K562 (cell line): ENCODE results near the gene PRRC2B. TPM values are rescaled to one million over a fixed set of nuclear protein-coding genes. Genes with fewer than 3 reads are reported as not detected.

ENCODE experiments used
- BRF2 ChIP-seq: IDR thresholded peaks from 3 replicates; pipeline ENCODE4 v1.6.1; 2011; ENCODE audit warnings: borderline replicate concordance, mild to moderate bottlenecking; ENCODE audit not compliant: insufficient read length, insufficient read depth
- CHD2 ChIP-seq: IDR thresholded peaks from 2 replicates; pipeline ENCODE4 v1.6.1; 2011; ENCODE audit warnings: low read depth, low read length
- CTCF ChIP-seq, 3 experiments: IDR thresholded peaks in 2 of 3; conservative IDR thresholded peaks in 1 of 3; 2 replicates each; pipeline ENCODE4 v1.5.1; 2011 to 2012; ENCODE audit warnings: low read length in 3 of 3, mild to moderate bottlenecking in 3 of 3, control low read depth in 2 of 3, improper control_type of control experiment in 1 of 3, inconsistent platforms in 1 of 3, low read depth in 1 of 3, mixed read lengths in 1 of 3, moderate library complexity in 1 of 3; ENCODE audit not compliant: insufficient read depth in 2 of 3
- E2F6 ChIP-seq, 2 experiments: IDR thresholded peaks; 2 replicates each; pipeline ENCODE4 v1.6.1; 2011; ENCODE audit warnings: borderline replicate concordance in 1 of 2, control low read depth in 1 of 2, low read depth in 1 of 2, low read length in 1 of 2, mild to moderate bottlenecking in 1 of 2, mixed read lengths in 1 of 2, moderate library complexity in 1 of 2; ENCODE audit not compliant: insufficient read depth in 1 of 2, insufficient read length in 1 of 2, poor library complexity in 1 of 2, severe bottlenecking in 1 of 2; ENCODE audit errors: extremely low read depth in 1 of 2
- GATA2 ChIP-seq: sonication (generic); formaldehyde crosslinking; IDR thresholded peaks from 2 replicates; pipeline ENCODE4 v1.4.0; 2020; ENCODE audit warnings: mild to moderate bottlenecking, missing genetic modification reagents
- IRF2 ChIP-seq: sonication (generic); formaldehyde crosslinking; IDR thresholded peaks from 2 replicates; pipeline ENCODE4 v1.8.1; 2022; ENCODE audit warnings: mild to moderate bottlenecking, missing genetic modification reagents
- KDM2B ChIP-seq: fragments of 250-450 bp; sonication (Bioruptor Pico); IDR thresholded peaks from 2 replicates; pipeline ENCODE4 v1.8.0; 2021; ENCODE audit warnings: mild to moderate bottlenecking, moderate library complexity
- KLF6 ChIP-seq: fragments of 250-450 bp; sonication (Bioruptor Pico); IDR thresholded peaks from 2 replicates; pipeline ENCODE4 v1.4.0; 2020; ENCODE audit warnings: mild to moderate bottlenecking, moderate library complexity, borderline replicate concordance
- NONO ChIP-seq, 2 experiments: fragments of 200-400 bp in 1 of 2; fragments of 450-650 bp in 1 of 2; formaldehyde crosslinking in 1 of 2; IDR thresholded peaks; 2 replicates each; pipeline ENCODE4 v1.6.1; 2017; ENCODE audit warnings: low read depth in 2 of 2, mild to moderate bottlenecking in 2 of 2, moderate library complexity in 2 of 2, low read length in 1 of 2
- POU5F1 ChIP-seq: fragments of 150-350 bp; IDR thresholded peaks from 2 replicates; pipeline ENCODE4 v1.6.1; 2014; ENCODE audit warnings: borderline replicate concordance, low read length, low read depth, mild to moderate bottlenecking; ENCODE audit not compliant: partially characterized antibody
- PRMT5 ChIP-seq: sonication (generic); formaldehyde crosslinking; IDR thresholded peaks from 2 replicates; pipeline ENCODE4 v1.5.0; 2020; ENCODE audit warnings: missing genetic modification reagents
- RBM22 ChIP-seq: fragments of 200-400 bp; formaldehyde crosslinking; IDR thresholded peaks from 2 replicates; pipeline ENCODE4 v1.6.1; 2018; ENCODE audit warnings: low read length, low read depth; ENCODE audit not compliant: poor library complexity, severe bottlenecking
- SUPT5H ChIP-seq: fragments of 450-650 bp; IDR thresholded peaks from 2 replicates; pipeline ENCODE4 v1.6.1; 2016
- TFE3 ChIP-seq: fragments of 450-650 bp; formaldehyde crosslinking; IDR thresholded peaks from 2 replicates; pipeline ENCODE4 v1.4.0; 2020; ENCODE audit warnings: mild to moderate bottlenecking, mixed read lengths
- TOE1 ChIP-seq, 2 experiments: fragments of 450-650 bp in 1 of 2; sonication (generic) in 1 of 2; formaldehyde crosslinking in 1 of 2; IDR thresholded peaks; 2 replicates each; pipeline versions ENCODE4 v1.7.1 to v1.8.0; 2016 to 2022; ENCODE audit warnings: borderline replicate concordance in 2 of 2, mild to moderate bottlenecking in 2 of 2, antibody characterized with exemption in 1 of 2, inconsistent platforms in 1 of 2, low read depth in 1 of 2, missing genetic modification reagents in 1 of 2, moderate library complexity in 1 of 2
- VEZF1 ChIP-seq: fragments of 200-800 bp; sonication (Bioruptor generic); IDR thresholded peaks from 2 replicates; pipeline ENCODE4 v1.6.1; 2017; ENCODE audit warnings: missing genetic modification characterization, missing compliant biosample characterization
- ZC3H4 ChIP-seq: sonication (generic); formaldehyde crosslinking; IDR thresholded peaks from 2 replicates; pipeline ENCODE4 v1.9.0; 2021; ENCODE audit warnings: missing genetic modification reagents, borderline replicate concordance
- ZFP30 ChIP-seq: fragments of 250-450 bp; sonication (Bioruptor Pico); IDR thresholded peaks from 2 replicates; pipeline ENCODE4 v1.8.0; 2022; ENCODE audit warnings: moderate library complexity, mild to moderate bottlenecking, inconsistent platforms, borderline replicate concordance
- ZNF146 ChIP-seq: IDR thresholded peaks from one replicate; pipeline ENCODE4 v1.6.1; 2018; ENCODE audit warnings: missing compliant biosample characterization; ENCODE audit not compliant: unreplicated experiment
- ZNF316 ChIP-seq: fragments of 450-650 bp; IDR thresholded peaks from 2 replicates; pipeline ENCODE4 v1.6.1; 2016
- ZNF75A ChIP-seq: fragments of 450-650 bp; formaldehyde crosslinking; IDR thresholded peaks from 2 replicates; pipeline ENCODE4 v1.4.0; 2020; ENCODE audit warnings: mild to moderate bottlenecking
- polyA plus RNA-seq, 8 experiments: library from polyadenylated mRNA; depleted of rRNA in 4 of 8; stranded (reverse) in 5 of 8; unstranded in 3 of 8; fragments of >200 nt; fragmentation: Nextera tagmentation in 2 of 8; fragmentation: Illumina TruSeq in 1 of 8; extraction: Ambion mirVana in 2 of 8; extraction: Trizol in 1 of 8; gene quantifications; 2 replicates each; pipeline versions ENCODE4 v1.2.1 to v1.2.3, GENCODE V29; 2011 to 2014; ENCODE audit warnings: inconsistent platforms in 1 of 8, missing spikeins in 1 of 8
- total RNA-seq, 7 experiments: library from RNA; depleted of rRNA in 6 of 7; stranded (reverse); fragments of >200 nt in 6 of 7; fragmentation: Illumina TruSeq in 2 of 7; extraction: Trizol in 2 of 7; gene quantifications; 2 replicates each; pipeline versions ENCODE4 v1.2.1 to v1.2.3, GENCODE V29; 2011 to 2021; ENCODE audit warnings: low replicate concordance in 1 of 7

PRRC2B gene
- total and polyA plus RNA-seq, 9 of the 15 experiments (the other 6 are each of a cell fraction or from before 2014, with no cell fraction given), result 0.34 to 125 (median 30.9) TPM

GRCh38 chr9:131500377-131500776 lies 106.5 kb downstream of the PRRC2B start (continued):
- TF ChIP-seq TOE1 (IDR thresholded peaks at IDR 0.05; ENCODE audit: borderline replicate concordance) (no peak), TOE1 (CRISPR knock-in tag; IDR thresholded peaks at IDR 0.05; ENCODE audit: borderline replicate concordance, low read depth) (no peak), KLF6 (CRISPR knock-in tag) (no peak), SUPT5H (peak; percentile 28), ZC3H4 (CRISPR knock-in tag) (no peak), PRMT5 (CRISPR knock-in tag) (no peak), VEZF1 (CRISPR knock-in tag) (no peak), CTCF (IDR thresholded peaks at IDR 0.05 in 2 of 3, conservative IDR thresholded peaks at IDR 0.05 in 1 of 3; ENCODE audit: insufficient read depth in 2 of 3, low read depth in 1 of 3, low read length in 3 of 3) (no peak), ZNF75A (CRISPR knock-in tag) (no peak), TFE3 (CRISPR knock-in tag) (no peak), RBM22 (peak; percentile 75), ZFP30 (CRISPR knock-in tag) (no peak), E2F6 (IDR thresholded peaks at IDR 0.05; ENCODE audit: borderline replicate concordance in 1 of 2, extremely low read depth in 1 of 2, insufficient read depth in 1 of 2, insufficient read length in 1 of 2, low read depth in 1 of 2, low read length in 1 of 2, poor library complexity in 1 of 2, severe bottlenecking in 1 of 2) (no peak), BRF2 (no peak), GATA2 (no peak), POU5F1 (no peak), ZNF316 (peak; percentile 45; the same call in 1 of the 2 replicates), NONO (IDR thresholded peaks at IDR 0.05; ENCODE audit: low read depth in 2 of 2, low read length in 1 of 2) (no peak), ZNF146 (CRISPR knock-in tag) (no peak), IRF2 (CRISPR knock-in tag) (no peak), KDM2B (CRISPR knock-in tag) (no peak), CHD2 (no peak)
